Smooth muscle cell (in vitro differentiated cells): ENCODE measurements around the gene ANKRD26. TPM values are rescaled to one million over a fixed set of nuclear protein-coding genes. Genes with fewer than 3 reads are reported as not detected.

Experiments
- DNase-seq: peaks from one replicate; lab custom pipeline; 2025; ENCODE audit not compliant: unreplicated experiment; lab: John Stamatoyannopoulos, UW
- H2AFZ ChIP-seq: fragments of 200-600 bp; sonication (generic); 2 replicates; pipeline ENCODE4 v1.6.0; 2016; ENCODE audit warnings: antibody characterized with exemption, low read depth, mild to moderate bottlenecking
- H3F3A ChIP-seq: fragments of 200-600 bp; sonication (generic); 2 replicates; pipeline ENCODE4 v1.6.0; 2017; ENCODE audit warnings: antibody characterized with exemption, low read depth
- H3K27ac ChIP-seq: fragments of 200-600 bp; sonication (generic); 2 replicates; pipeline ENCODE4 v1.5.1; 2016; ENCODE audit warnings: low read depth, mild to moderate bottlenecking
- H3K27me3 ChIP-seq: fragments of 200-600 bp; sonication (generic); 2 replicates; pipeline ENCODE4 v1.6.1; 2016; ENCODE audit warnings: low read depth, mild to moderate bottlenecking
- H3K36me3 ChIP-seq: fragments of 200-600 bp; sonication (generic); 2 replicates; pipeline ENCODE4 v1.5.1; 2016; ENCODE audit warnings: low read depth
- H3K4me1 ChIP-seq: fragments of 200-600 bp; sonication (generic); 2 replicates; pipeline ENCODE4 v1.5.1; 2016; ENCODE audit warnings: low read depth
- H3K4me2 ChIP-seq: fragments of 200-600 bp; sonication (generic); 2 replicates; pipeline ENCODE4 v1.6.0; 2016; ENCODE audit warnings: mild to moderate bottlenecking
- H3K4me3 ChIP-seq: fragments of 200-600 bp; sonication (generic); 2 replicates; pipeline ENCODE4 v1.5.1; 2016; ENCODE audit warnings: mild to moderate bottlenecking
- H3K79me2 ChIP-seq: fragments of 200-600 bp; sonication (generic); 2 replicates; pipeline ENCODE4 v1.6.0; 2016; ENCODE audit warnings: low read depth, mild to moderate bottlenecking
- H3K9ac ChIP-seq: fragments of 200-600 bp; sonication (generic); 2 replicates; pipeline ENCODE4 v1.6.0; 2016; ENCODE audit warnings: low read depth
- H3K9me3 ChIP-seq: fragments of 200-600 bp; sonication (generic); replicated peaks from 2 replicates; pipeline ENCODE4 v1.5.1; 2016; ENCODE audit warnings: low read depth
- H4K20me1 ChIP-seq: fragments of 200-600 bp; sonication (generic); 2 replicates; pipeline ENCODE4 v1.6.0; 2016; ENCODE audit warnings: low read depth
- CTCF ChIP-seq: fragments of 200-600 bp; sonication (generic); IDR thresholded peaks from 2 replicates; pipeline ENCODE4 v1.5.1; 2017; ENCODE audit warnings: borderline replicate concordance, mild to moderate bottlenecking, antibody characterized with exemption; ENCODE audit not compliant: insufficient read depth, poor library complexity, severe bottlenecking
- WGBS: methylation state at CpG from one replicate; pipeline ENCODE4 v1.1.7; 2016; ENCODE audit warnings: low lambda C conversion rate; 5-methylcytosine and 5-hydroxymethylcytosine counted together
- polyA plus RNA-seq: library from polyadenylated mRNA; unstranded; fragments of >200 nt; fragmentation: Nextera tagmentation; extraction: Ambion mirVana; gene quantifications from 2 replicates; pipeline ENCODE4 v1.2.1, GENCODE V29; 2016
- total RNA-seq: library from RNA; depleted of rRNA; stranded (reverse); fragments of >200 nt; gene quantifications from 2 replicates; pipeline ENCODE4 v1.2.3, GENCODE V29; 2014

ANKRD26 gene
- total RNA-seq (9.7 and 11.5 TPM in 2 replicates), polyA plus RNA-seq (4.3 and 7.6 TPM in 2 replicates)

- H3K9me3 ChIP-seq: no peaks in the 10 kb centered on the region
- no peaks in the 10 kb centered on the region for H3K36me3 ChIP-seq
- peak within 1 kb of the TSS; percentile 84 for H3K27ac ChIP-seq
- H3K9ac ChIP-seq: peak within 1 kb of the TSS; percentile 86
- no peaks in the 10 kb centered on the region for H3K27me3 ChIP-seq
- peak within 1 kb of the TSS; percentile 76 for H3K4me3 ChIP-seq
- WGBS: 2% methylated on average over 64 of the region's 65 CpGs
- peak within 1 kb of the TSS; percentile 87 for H3K4me2 ChIP-seq
- H4K20me1 ChIP-seq: no peaks in the 10 kb centered on the region
- peak within 1 kb of the TSS; percentile 85 for H2AFZ ChIP-seq
- H3F3A ChIP-seq: no peaks in the 10 kb centered on the region
- no peaks in the 10 kb centered on the region for H3K4me1 ChIP-seq
- no peak for TF ChIP-seq CTCF
- peak; percentile 93 for DNase-seq
- H3K79me2 ChIP-seq: peaks cover 21% of the 10 kb centered on the region
Observed at GRCh38 chr10:27099916-27100812, at the start of gene ANKRD26. Gene ANKRD26 (minus strand): TSS chr10:27100494. CDS start chr10:27100326, 168 bp downstream.

GRCh38 chr10:27147701-27148100, 47.4 kb upstream of the ANKRD26 start:
- Histone ChIP-seq H3K9ac (no peak overlapping the region), H2AFZ (no peak overlapping the region), H3K27me3 (no peaks in the 10 kb centered on the region), H3K4me2 (no peak overlapping the region), H3K36me3 (peaks cover 27% of the 10 kb centered on the region), H3K4me1 (peaks cover 15% of the 10 kb centered on the region), H3K9me3 (no peaks in the 10 kb centered on the region), H4K20me1 (peaks cover 94% of the 10 kb centered on the region), H3K4me3 (no peak overlapping the region), H3K79me2 (peaks cover 87% of the 10 kb centered on the region), H3F3A (no peaks in the 10 kb centered on the region), H3K27ac (no peak overlapping the region)
- 98% methylated on average over 5 of the region's 5 CpGs for whole genome bisulfite sequencing
- no peak for DNase-seq
- no peak for TF ChIP-seq CTCF

GRCh38 chr10:27145937-27146336, 45.6 kb upstream of the ANKRD26 start:
- Histone ChIP-seq H3K27ac (no peak overlapping the region), H3K4me2 (no peak overlapping the region), H2AFZ (no peak overlapping the region), H3K79me2 (peaks cover 84% of the 10 kb centered on the region), H3K27me3 (no peaks in the 10 kb centered on the region), H3K4me1 (peaks cover 10% of the 10 kb centered on the region), H4K20me1 (peaks cover 88% of the 10 kb centered on the region), H3K9me3 (no peaks in the 10 kb centered on the region), H3K9ac (no peak overlapping the region), H3K4me3 (no peak overlapping the region), H3K36me3 (peaks cover 31% of the 10 kb centered on the region), H3F3A (no peaks in the 10 kb centered on the region)
- no peak for DNase-seq
- TF ChIP-seq CTCF: no peak
